Right lobe of liver (tissue), 6 donors: ENCODE results near the gene CTAG2. TPM values are rescaled to one million over a fixed set of nuclear protein-coding genes. Genes with fewer than 3 reads are reported as not detected.
"Not testable (repeated sequence)": the region's sequence is repeated elsewhere in the genome, so short reads cannot be mapped to it uniquely, and the experiment has no call there.

ENCODE experiments used
- ATAC-seq, 4 donors: fragments of 200-7000 bp; cut with Tn5 transposase; one replicate each; pipeline ENCODE4 v1.9.1; 2020; ENCODE audit warnings: mild to moderate bottlenecking in 4 of 4, moderate library complexity in 4 of 4
- DNase-seq, 3 donors: peaks; one replicate each; pipeline ENCODE4 v3.0.0-alpha.2; 2020
- H3K27ac ChIP-seq, 3 donors: fragments of 200-600 bp; one replicate each; pipeline ENCODE4 v1.8.0; 2022
- H3K27me3 ChIP-seq, 2 donors: fragments of 200-600 bp; one replicate each; pipeline ENCODE4 v1.8.0; 2022
- H3K36me3 ChIP-seq, 4 donors: fragments of 200-600 bp; sonication (generic) in 1 of 4; one replicate each; pipeline versions ENCODE4 v1.5.1 to v1.8.0; 2017 to 2022; ENCODE audit warnings: control low read depth in 1 of 4
- H3K4me1 ChIP-seq, 4 donors: fragments of 200-600 bp; sonication (generic) in 1 of 4; one replicate each; pipeline versions ENCODE4 v1.5.1 to v1.8.0; 2017 to 2022; ENCODE audit warnings: control low read depth in 1 of 4
- H3K4me3 ChIP-seq, 3 donors: fragments of 200-600 bp; one replicate each; pipeline ENCODE4 v1.8.0; 2022
- H3K9me3 ChIP-seq, 4 donors: fragments of 200-600 bp; sonication (generic) in 1 of 4; one replicate each; pipeline versions ENCODE4 v1.5.1 to v1.8.0; 2017 to 2022; ENCODE audit warnings: control low read depth in 1 of 4
- CTCF ChIP-seq, 4 donors: fragments of 200-600 bp in 3 of 4; fragments of 450-650 bp in 1 of 4; IDR thresholded peaks; one replicate each; pipeline versions ENCODE4 v1.5.1 to v1.8.0; 2016 to 2022; ENCODE audit warnings: antibody characterized with exemption in 4 of 4, mild to moderate bottlenecking in 2 of 4
- POLR2A ChIP-seq: fragments of 450-650 bp; IDR thresholded peaks from one replicate; pipeline ENCODE4 v1.6.1; 2017; ENCODE audit warnings: antibody characterized with exemption, mild to moderate bottlenecking
- WGBS: methylation state at CpG from one replicate; pipeline ENCODE4 v1.1.6; 2018; ENCODE audit warnings: low coverage, low lambda C conversion rate; ENCODE audit not compliant: insufficient coverage; ENCODE audit errors: missing lambda C conversion rate; 5-methylcytosine and 5-hydroxymethylcytosine counted together
- intact Hi-C, 2 donors: fragments of 100-400 bp; cut with DNase I; formaldehyde crosslinking; loops; one replicate each; pipeline versions ENCODE4 v1.11.2 to v1.14.1; 2022
- long read RNA-seq: library from polyadenylated mRNA; unstranded; transcript quantifications from one replicate; pipeline ENCODE4 v2.0.0, GENCODE V29; 2019
- total RNA-seq, 6 experiments: library from RNA; depleted of rRNA in 2 of 6; stranded (reverse); fragments of >200 nt in 2 of 6; fragmentation: NEBNext Ultra II Directional in 3 of 6; extraction: Animal tissue kit (Norgen Biotek cat#: 25700) in 3 of 6; gene quantifications; one replicate each; pipeline versions ENCODE4 v1.1.0 to v1.2.4, GENCODE V29; 2016 to 2023
- donor health status: DM: no; HTN: yes; CAD: no.
- donor health status: DM: no; HTN: no; CAD: no.
- donor health status: DM: no; HTN: no; CAD: no.
- donor health status: DM: no; HTN: yes; CAD: no.
- donor health status: DM: no; HTN: yes; CAD: no.

Gene CTAG2
- not detected for total RNA-seq
- long read RNA-seq = 0 reads

- DNase-seq, H3K36me3 ChIP-seq, H3K27ac ChIP-seq, H3K4me3 ChIP-seq, ATAC-seq, intact Hi-C loops, H3K27me3 ChIP-seq, H3K9me3 ChIP-seq, H3K4me1 ChIP-seq: not testable (repeated sequence)
- no CpG with 5 or more reads among the region's 27 CpGs for WGBS
These were observed at the start of gene CTAG2 for GRCh38 chrX:154653413-154653812. TSS of gene CTAG2 (minus strand) at chrX:154653579. CDS start at chrX:154653515, 64 bp downstream.

GRCh38 chrX:154698630-154699248 is 45.4 kb upstream of the CTAG2 start:
- WGBS = 59% methylated on average over 6 of the region's 6 CpGs
- Histone ChIP-seq H3K27ac (no peak overlapping the region), H3K27me3 (peaks cover 0 to 3% of the 10 kb centered on the region in 2 donors), H3K4me3 (no peak overlapping the region), H3K4me1 (no peaks in the 10 kb centered on the region), H3K36me3 (no peaks in the 10 kb centered on the region), H3K9me3 (no peaks in the 10 kb centered on the region)
- DNase-seq (no peak), ATAC-seq (no peak)
- intact Hi-C loops = no loop called here
- TF ChIP-seq POLR2A = no peak
- TF ChIP-seq CTCF (IDR thresholded peaks at IDR 0.05) = no peak

GRCh38 chrX:154696676-154697045 is 43.3 kb upstream of the CTAG2 start:
- H3K27me3 ChIP-seq = peaks cover 0 to 3% of the 10 kb centered on the region in 2 donors
- H3K4me1 ChIP-seq = no peaks in the 10 kb centered on the region
- no peak for DNase-seq
- intact Hi-C loops = no loop called here
- H3K4me3 ChIP-seq = no peak overlapping the region
- no peaks in the 10 kb centered on the region for H3K9me3 ChIP-seq
- H3K36me3 ChIP-seq = no peaks in the 10 kb centered on the region
- H3K27ac ChIP-seq = no peak overlapping the region
- 83% methylated on average over 1 of the region's 1 CpG for WGBS
- TF ChIP-seq POLR2A = no peak
- no peak for TF ChIP-seq CTCF (IDR thresholded peaks at IDR 0.05)
- no peak for ATAC-seq

- intact Hi-C loops = no loop called here
- H3K4me1 ChIP-seq = no peaks in the 10 kb centered on the region
- 54% methylated on average over 5 of the region's 8 CpGs for WGBS
These were observed 42.7 kb upstream of the CTAG2 start for GRCh38 chrX:154695911-154696675.

More at GRCh38 chrX:154695911-154696675, 42.7 kb upstream of the CTAG2 start:
- Histone ChIP-seq H3K27ac (no peak overlapping the region), H3K9me3 (no peaks in the 10 kb centered on the region), H3K4me3 (no peak overlapping the region), H3K27me3 (peaks cover 0 to 3% of the 10 kb centered on the region in 2 donors), H3K36me3 (no peaks in the 10 kb centered on the region)
- no peak for DNase-seq
- TF ChIP-seq CTCF (IDR thresholded peaks at IDR 0.05) = no peak
- no peak for TF ChIP-seq POLR2A
- no peak for ATAC-seq
